B cell (primary cell): ENCODE measurements around the gene SAFB. TPM values are rescaled to one million over a fixed set of nuclear protein-coding genes. Genes with fewer than 3 reads are reported as not detected.

Experiments used
- ATAC-seq: fragments of 200-7000 bp; cut with Tn5 transposase; one replicate; pipeline ENCODE4 v1.10.0; 2021; ENCODE audit warnings: low read depth, mild to moderate bottlenecking, moderate number of reproducible peaks, moderate library complexity
- CTCF ChIA-PET: fragments of 350-600 bp; sonication (Branson Sonifier 250); formaldehyde crosslinking; loops from one replicate; lab custom pipeline; 2021; ENCODE audit warnings: antibody characterized with exemption, inconsistent platforms; lab: Charles Lee
- POLR2A ChIA-PET: fragments of 350-600 bp; sonication (Branson Sonifier 250); formaldehyde crosslinking; loops from one replicate; lab custom pipeline; 2021; ENCODE audit warnings: antibody characterized with exemption; lab: Charles Lee
- DNase-seq: peaks from one replicate; pipeline ENCODE4 v3.0.0; 2013
- H2AFZ ChIP-seq: 2 replicates; pipeline ENCODE4 v1.6.1; 2012; ENCODE audit warnings: mild to moderate bottlenecking, low read depth, low read length; ENCODE audit not compliant: insufficient read depth, poor library complexity, severe bottlenecking
- H3K27ac ChIP-seq, 2 donors: 1 replicate in 1 of 2; 2 replicates in 1 of 2; pipeline ENCODE4 v1.5.1; 2012 to 2013; ENCODE audit warnings: low read length in 2 of 2, mild to moderate bottlenecking in 2 of 2, moderate library complexity in 1 of 2
- H3K27me3 ChIP-seq, 4 experiments: fragments of 200-600 bp in 1 of 4; sonication (generic) in 1 of 4; replicated peaks in 1 of 4; 1 replicate in 2 of 4; 2 replicates in 2 of 4; pipeline versions ENCODE4 v1.6.1 to v1.7.0; 2013 to 2016; ENCODE audit warnings: low read length in 3 of 4, mild to moderate bottlenecking in 2 of 4, mixed read lengths in 1 of 4, moderate library complexity in 1 of 4; ENCODE audit not compliant: insufficient read depth in 4 of 4, control insufficient read depth in 3 of 4; ENCODE audit errors: control extremely low read depth in 1 of 4
- H3K36me3 ChIP-seq, 2 experiments: replicated peaks in 1 of 2; 1 replicate in 1 of 2; 2 replicates in 1 of 2; pipeline versions ENCODE4 v1.6.1 to v1.7.1; 2013; ENCODE audit warnings: low read length in 1 of 2; ENCODE audit not compliant: insufficient read depth in 2 of 2, control insufficient read depth in 1 of 2; ENCODE audit errors: control extremely low read depth in 1 of 2, extremely low read depth in 1 of 2
- H3K4me1 ChIP-seq, 2 donors: fragments of 200-600 bp in 1 of 2; sonication (generic) in 1 of 2; 1 replicate in 1 of 2; 2 replicates in 1 of 2; pipeline versions ENCODE4 v1.5.1 to v1.6.1; 2013 to 2017; ENCODE audit warnings: low read length in 2 of 2; ENCODE audit not compliant: control insufficient read depth in 2 of 2, insufficient read depth in 2 of 2
- H3K4me2 ChIP-seq: replicated peaks from 2 replicates; pipeline ENCODE3; 2012; ENCODE audit warnings: mild to moderate bottlenecking, low read depth, low read length; ENCODE audit not compliant: poor library complexity, severe bottlenecking
- H3K4me3 ChIP-seq, 5 experiments: fragments of 200-600 bp in 1 of 5; sonication (generic) in 1 of 5; 1 replicate in 3 of 5; 2 replicates in 2 of 5; pipeline versions ENCODE4 v1.5.1 to v1.7.0; 2011 to 2016; ENCODE audit warnings: low read length in 4 of 5, mild to moderate bottlenecking in 4 of 5, low read depth in 2 of 5, control low read depth in 1 of 5, moderate library complexity in 1 of 5; ENCODE audit not compliant: insufficient read depth in 1 of 5; ENCODE audit errors: control extremely low read depth in 1 of 5, extremely low read depth in 1 of 5
- H3K79me2 ChIP-seq: fragments of 200-600 bp; sonication (generic); one replicate; pipeline ENCODE4 v1.6.0; 2016; ENCODE audit warnings: low read length; ENCODE audit not compliant: control insufficient read depth, insufficient read depth
- H3K9ac ChIP-seq: fragments of 200-600 bp; sonication (generic); 2 replicates; pipeline ENCODE4 v1.6.1; 2017; ENCODE audit warnings: mild to moderate bottlenecking, low read length, moderate library complexity
- H3K9me3 ChIP-seq, 3 donors: one replicate each; pipeline versions ENCODE4 v1.6.1 to v1.7.1; 2013; ENCODE audit warnings: low read length in 2 of 3; ENCODE audit not compliant: control insufficient read depth in 2 of 3, insufficient read depth in 1 of 3; ENCODE audit errors: control extremely low read depth in 1 of 3
- H4K20me1 ChIP-seq: 2 replicates; pipeline ENCODE4 v1.6.0; 2012; ENCODE audit warnings: mild to moderate bottlenecking, low read length; ENCODE audit not compliant: insufficient read depth, control insufficient read depth, poor library complexity, severe bottlenecking
- H3K27ac Mint-ChIP-seq: one replicate; pipeline ENCODE4 v1.8.0; 2021; ENCODE audit warnings: mixed read lengths
- H3K27me3 Mint-ChIP-seq: one replicate; pipeline ENCODE4 v1.8.0; 2021; ENCODE audit warnings: mixed read lengths
- H3K4me1 Mint-ChIP-seq: one replicate; pipeline ENCODE4 v1.8.0; 2021; ENCODE audit warnings: mixed read lengths
- H3K4me3 Mint-ChIP-seq: one replicate; pipeline ENCODE4 v1.8.0; 2021; ENCODE audit warnings: mixed read lengths
- H3K9me3 Mint-ChIP-seq: one replicate; pipeline ENCODE4 v1.8.0; 2022; ENCODE audit warnings: mixed read lengths; ENCODE audit not compliant: insufficient read depth
- CTCF ChIP-seq: fragments of 200-600 bp; IDR thresholded peaks from one replicate; pipeline ENCODE4 v1.8.0; 2022; ENCODE audit warnings: antibody characterized with exemption, mild to moderate bottlenecking
- EZH2 ChIP-seq: IDR thresholded peaks from 2 replicates; pipeline ENCODE4 v1.6.1; 2012; ENCODE audit warnings: borderline replicate concordance, low read depth, mild to moderate bottlenecking, moderate library complexity, low read length; ENCODE audit not compliant: insufficient read depth, poor library complexity, severe bottlenecking
- WGBS: methylation state at CpG from one replicate; pipeline ENCODE4 v1.1.5; 2013; ENCODE audit warnings: missing lambda C conversion rate; ENCODE audit not compliant: insufficient coverage; 5-methylcytosine and 5-hydroxymethylcytosine counted together
- intact Hi-C: fragments of 100-400 bp; cut with micrococcal nuclease; formaldehyde crosslinking; loops from one replicate; pipeline ENCODE4 v1.10.0; 2022
- polyA plus RNA-seq: library from polyadenylated mRNA; depleted of rRNA; stranded (reverse); fragments of >200 nt; gene quantifications from 2 replicates; pipeline ENCODE4 v1.2.3, GENCODE V29; 2012
- total RNA-seq, 2 donors: library from RNA; stranded (reverse); fragments of 120-200 nt in 1 of 2; gene quantifications; 1 replicate in 1 of 2; 2 replicates in 1 of 2; pipeline versions ENCODE4 v1.2.3 to v1.2.4, GENCODE V29; 2013 to 2022

The SAFB gene
- total and polyA plus RNA-seq, 2 donors (not counting 1 experiment from before 2014, with no cell fraction given) = 91.0 to 221 TPM

- peaks cover 34% of the 10 kb centered on the region for H3K4me1 Mint-ChIP-seq
- DNase-seq = peak; percentile 40
- peak overlapping the region; percentile 85 for H3K4me3 Mint-ChIP-seq
- intact Hi-C loops = loop anchor here (10.0 kb wide), 1 partner anchor 1917 kb away; the partner anchor contains the start of genes APBA3 and MRPL54
- no peak for ATAC-seq
- H3K4me3 ChIP-seq = peak overlapping the region in 4 of 5 experiments; percentile 67 to 100 (median 90)
- peaks cover 12% of the 10 kb centered on the region for H3K79me2 ChIP-seq
- H3K36me3 ChIP-seq = no peaks in the 10 kb centered on the region
- H3K4me2 ChIP-seq = peak overlapping the region; percentile 91
- peak overlapping the region; percentile 92 for H2AFZ ChIP-seq
- TF ChIP-seq CTCF (no peak), EZH2 (no peak)
- ChIA-PET CTCF (interaction anchor here (1.2 kb wide), 1 partner anchor 8 kb away, joined by 3 read pairs; no protein-coding TSS in a partner anchor), POLR2A (no interaction called here)
- 72% methylated on average over 16 of the region's 17 CpGs for WGBS
- no peaks in the 10 kb centered on the region for H3K27me3 Mint-ChIP-seq
- no peaks in the 10 kb centered on the region for H3K9me3 Mint-ChIP-seq
- peaks cover 0 to 3% (median 0%) of the 10 kb centered on the region in 3 donors for H3K9me3 ChIP-seq
- H3K27ac Mint-ChIP-seq = peak overlapping the region; percentile 87
- no peaks in the 10 kb centered on the region for H4K20me1 ChIP-seq
- peak overlapping the region in 1 of 2 donors; percentile 98 for H3K27ac ChIP-seq
- no peaks in the 10 kb centered on the region for H3K27me3 ChIP-seq
- peak overlapping the region; percentile 92 for H3K9ac ChIP-seq
- peaks cover 20 to 26% of the 10 kb centered on the region in 2 donors for H3K4me1 ChIP-seq
Observed at GRCh38 chr19:5681391-5682106, 58.7 kb downstream of the SAFB start.

DNA sequence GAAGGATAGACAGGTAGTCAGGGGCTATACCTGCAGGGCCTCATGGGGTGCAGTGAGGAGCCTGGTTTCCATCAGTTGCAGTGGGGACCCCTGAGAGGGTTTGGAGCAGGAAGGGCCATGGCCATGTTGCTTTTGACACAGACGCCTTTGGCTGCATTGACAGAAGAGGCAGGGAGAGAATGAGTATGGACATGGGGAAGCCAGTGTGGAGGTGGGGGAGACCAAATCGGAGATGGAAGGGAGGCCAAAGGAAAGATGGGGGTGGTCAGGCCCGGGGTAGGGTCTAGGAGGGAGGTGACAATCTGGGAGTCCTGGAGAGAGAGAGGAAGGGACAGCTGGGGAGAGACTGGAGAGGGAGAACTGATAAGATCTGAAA, 59.2 kb downstream of the SAFB start:
- H3K4me1 ChIP-seq = peaks cover 20 to 28% of the 10 kb centered on the region in 2 donors
- 95% methylated on average over 3 of the region's 3 CpGs for WGBS
- DNase-seq = peak; percentile 31
- Mint-ChIP-seq H3K4me1 (peaks cover 35% of the 10 kb centered on the region), H3K27ac (peak overlapping the region; percentile 66), H3K9me3 (no peaks in the 10 kb centered on the region), H3K27me3 (no peaks in the 10 kb centered on the region), H3K4me3 (peak overlapping the region; percentile 85)
- H3K9me3 ChIP-seq = peaks cover 0 to 3% (median 0%) of the 10 kb centered on the region in 3 donors
- peaks cover 12% of the 10 kb centered on the region for H3K79me2 ChIP-seq
- ATAC-seq = no peak
- POLR2A ChIA-PET = interaction anchor here (0.9 kb wide), 1 partner anchor 38 kb away, joined by 4 read pairs; the partner anchor contains the start of genes CATSPERD and LONP1
- H3K4me2 ChIP-seq = no peak overlapping the region
- CTCF ChIA-PET = interaction anchor here (0.6 to 1.2 kb wide), 2 partner anchors 8 to 54 kb away, joined by 3 to 4 read pairs; no protein-coding TSS in a partner anchor
- H3K27ac ChIP-seq = no peak overlapping the region
- H3K9ac ChIP-seq = no peak overlapping the region
- no peaks in the 10 kb centered on the region for H4K20me1 ChIP-seq
- no peak overlapping the region for H3K4me3 ChIP-seq
- no peaks in the 10 kb centered on the region for H3K36me3 ChIP-seq
- intact Hi-C loops = loop anchor here (10.0 kb wide), 1 partner anchor 1917 kb away; the partner anchor contains the start of genes APBA3 and MRPL54
- H3K27me3 ChIP-seq = no peaks in the 10 kb centered on the region
- no peak overlapping the region for H2AFZ ChIP-seq
- no peak for TF ChIP-seq EZH2
- TF ChIP-seq CTCF = no peak
